ENCODE measurements around the gene DSCAM. TPM values are rescaled to one million over a fixed set of nuclear protein-coding genes. Genes with fewer than 3 reads are reported as not detected.

The DSCAM gene
- total RNA-seq, 1 experiment from 2014 or later = not detected

GRCh38 chr21:40173816-40174215 is 673.1 kb downstream of the DSCAM start:
- DNase-seq (ENCODE audit: low read depth, low spot score) = no peak
- Histone ChIP-seq H3K9me2 (ENCODE audit: insufficient read depth) (no peaks in the 10 kb centered on the region), H3K9me3 (ENCODE audit: control insufficient read depth in 1 of 2, insufficient read depth in 1 of 2, low read depth in 1 of 2, low read length in 2 of 2) (peaks cover 25 to 35% of the 10 kb centered on the region in 2 experiments; a peak in 2 of 4 replicates), H3K4me1 (ENCODE audit: control insufficient read depth in 1 of 2, insufficient read depth in 2 of 2, low read length in 2 of 2) (no peaks in the 10 kb centered on the region), H3K4me3 (replicated peaks in 1 of 2; ENCODE audit: low read depth in 1 of 2, low read length in 2 of 2) (no peak overlapping the region), H3K9ac (ENCODE audit: low read length) (no peak overlapping the region), H3K79me2 (ENCODE audit: insufficient read depth, low read length) (no peaks in the 10 kb centered on the region), H3K27ac (ENCODE audit: low read depth, low read length) (no peak overlapping the region), H2AFZ (ENCODE audit: low read depth, low read length, poor library complexity, severe bottlenecking) (no peak overlapping the region), H3K4me2 (ENCODE audit: low read length) (no peak overlapping the region), H3K27me3 (ENCODE audit: insufficient read depth, low read length) (no peaks in the 10 kb centered on the region), H4K20me1 (ENCODE audit: insufficient read depth) (no peaks in the 10 kb centered on the region), H3K36me3 (ENCODE audit: control insufficient read depth in 1 of 2, insufficient read depth in 2 of 2, low read length in 2 of 2) (no peaks in the 10 kb centered on the region)
- BruUV-seq (replicated peaks) = no TSS peak
- intact Hi-C loops (cut with micrococcal nuclease) = no loop called here
- POLR2A ChIA-PET = no interaction called here
- CTCF ChIA-PET = no interaction called here
- RAD21 ChIA-PET (ENCODE audit: low non-redundant PET in 1 of 2, low total read pairs in 2 of 2, uncharacterized antibody in 2 of 2, unreplicated experiment in 2 of 2) = no interaction called here
- ATAC-seq = no peak
- TF ChIP-seq JUND (IDR thresholded peaks at IDR 0.05) (no peak), POLR2AphosphoS5 (IDR thresholded peaks at IDR 0.05; ENCODE audit: low read depth, low read length) (no peak), REST (IDR thresholded peaks at IDR 0.05; ENCODE audit: low read depth) (no peak), ZNF274 (IDR thresholded peaks at IDR 0.05; ENCODE audit: low read depth, low read length) (no peak), SIN3A (IDR thresholded peaks at IDR 0.05; ENCODE audit: low read depth) (no peak)
- TF ChIP-seq, protein P1, sequence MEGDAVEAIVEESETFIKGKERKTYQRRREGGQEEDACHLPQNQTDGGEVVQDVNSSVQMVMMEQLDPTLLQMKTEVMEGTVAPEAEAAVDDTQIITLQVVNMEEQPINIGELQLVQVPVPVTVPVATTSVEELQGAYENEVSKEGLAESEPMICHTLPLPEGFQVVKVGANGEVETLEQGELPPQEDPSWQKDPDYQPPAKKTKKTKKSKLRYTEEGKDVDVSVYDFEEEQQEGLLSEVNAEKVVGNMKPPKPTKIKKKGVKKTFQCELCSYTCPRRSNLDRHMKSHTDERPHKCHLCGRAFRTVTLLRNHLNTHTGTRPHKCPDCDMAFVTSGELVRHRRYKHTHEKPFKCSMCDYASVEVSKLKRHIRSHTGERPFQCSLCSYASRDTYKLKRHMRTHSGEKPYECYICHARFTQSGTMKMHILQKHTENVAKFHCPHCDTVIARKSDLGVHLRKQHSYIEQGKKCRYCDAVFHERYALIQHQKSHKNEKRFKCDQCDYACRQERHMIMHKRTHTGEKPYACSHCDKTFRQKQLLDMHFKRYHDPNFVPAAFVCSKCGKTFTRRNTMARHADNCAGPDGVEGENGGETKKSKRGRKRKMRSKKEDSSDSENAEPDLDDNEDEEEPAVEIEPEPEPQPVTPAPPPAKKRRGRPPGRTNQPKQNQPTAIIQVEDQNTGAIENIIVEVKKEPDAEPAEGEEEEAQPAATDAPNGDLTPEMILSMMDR (IDR thresholded peaks at IDR 0.05 in 2 of 3, conservative IDR thresholded peaks at IDR 0.05 in 1 of 3; ENCODE audit: borderline replicate concordance in 1 of 3, insufficient read depth in 1 of 3, low read depth in 2 of 3, low read length in 2 of 3) = no peak

Measured in HCT116 (cell line).